Transverse colon (tissue), 3 donors: Measurements from ENCODE around the gene OR10A3.

Experiments
- CTCF ChIP-seq, 5 experiments: fragments of 200-600 bp in 3 of 5; fragments of 450-650 bp in 2 of 5; sonication (generic) in 3 of 5; IDR thresholded peaks; 1 replicate in 2 of 5; 2 replicates in 3 of 5; pipeline ENCODE4 v1.5.1; 2016 to 2017; ENCODE audit warnings: antibody characterized with exemption in 5 of 5, inconsistent platforms in 3 of 5, mild to moderate bottlenecking in 2 of 5, moderate library complexity in 1 of 5
- POLR2A ChIP-seq: fragments of 450-650 bp; IDR thresholded peaks from one replicate; pipeline ENCODE4 v1.6.1; 2016; ENCODE audit warnings: antibody characterized with exemption, mild to moderate bottlenecking, moderate library complexity

- TF ChIP-seq POLR2A (no peak), CTCF (IDR thresholded peaks at IDR 0.05) (no peak)
Measured at GRCh38 chr11:7906481-7906880, 35.0 kb downstream of the OR10A3 start.
